ENCODE measurements around the gene CLDN20. TPM values are rescaled to one million over a fixed set of nuclear protein-coding genes. Genes with fewer than 3 reads are reported as not detected.
"Not testable (repeated sequence)": the region's sequence is repeated elsewhere in the genome, so short reads cannot be mapped to it uniquely, and the experiment has no call there.

The CLDN20 gene
- 1 to 10 TPM in 2 of 4 donors, under 1 TPM in 2; 0.38 to 2.7 (median 1.6) TPM for polyA plus RNA-seq (ENCODE audit: insufficient read length in 4 of 4)

- no peak for DNase-seq (ENCODE audit: low read depth in 4 of 4, low spot score in 2 of 4)
Measured at GRCh38 chr6:155263373-155264063, at the start of gene CLDN20. TSS of gene CLDN20 (plus strand) at chr6:155264013. CDS start at chr6:155275720, 11,707 bp downstream.

GRCh38 chr6:155215906-155216305, 47.9 kb upstream of the CLDN20 start:
- no peak for DNase-seq (ENCODE audit: low read depth in 4 of 4, low spot score in 2 of 4)

GRCh38 chr6:155216312-155217046, 47.3 kb upstream of the CLDN20 start:
- no peak for DNase-seq (ENCODE audit: low read depth in 4 of 4, low spot score in 2 of 4)

- not testable (repeated sequence) for DNase-seq (ENCODE audit: low read depth in 4 of 4, low spot score in 2 of 4)
Measured at GRCh38 chr6:155218711-155219110, 45.1 kb upstream of the CLDN20 start.

GRCh38 chr6:155219299-155219698, 44.5 kb upstream of the CLDN20 start:
- no peak for DNase-seq (ENCODE audit: low read depth in 4 of 4, low spot score in 2 of 4)

GRCh38 chr6:155219858-155220301, 43.9 kb upstream of the CLDN20 start:
- no peak for DNase-seq (ENCODE audit: low read depth in 4 of 4, low spot score in 2 of 4)

- no peak for DNase-seq (ENCODE audit: low read depth in 4 of 4, low spot score in 2 of 4)
Measured at GRCh38 chr6:155221086-155221485, 42.7 kb upstream of the CLDN20 start.

- no peak for DNase-seq (ENCODE audit: low read depth in 4 of 4, low spot score in 2 of 4)
Measured at GRCh38 chr6:155222506-155222905, 41.3 kb upstream of the CLDN20 start.

GRCh38 chr6:155223646-155224451, 40.0 kb upstream of the CLDN20 start:
- DNase-seq (ENCODE audit: low read depth in 4 of 4, low spot score in 2 of 4): no peak

- DNase-seq (ENCODE audit: low read depth in 4 of 4, low spot score in 2 of 4): no peak
Measured at GRCh38 chr6:155224618-155225017, 39.2 kb upstream of the CLDN20 start.

- DNase-seq (ENCODE audit: low read depth in 4 of 4, low spot score in 2 of 4): no peak
Measured at GRCh38 chr6:155227046-155227445, 36.8 kb upstream of the CLDN20 start.

- no peak for DNase-seq (ENCODE audit: low read depth in 4 of 4, low spot score in 2 of 4)
Measured at GRCh38 chr6:155228546-155229166, 35.2 kb upstream of the CLDN20 start.

GRCh38 chr6:155230975-155231374, 32.8 kb upstream of the CLDN20 start:
- DNase-seq (ENCODE audit: low read depth in 4 of 4, low spot score in 2 of 4): not testable (repeated sequence)

GRCh38 chr6:155232848-155233247, 31.0 kb upstream of the CLDN20 start:
- no peak for DNase-seq (ENCODE audit: low read depth in 4 of 4, low spot score in 2 of 4)

GRCh38 chr6:155234167-155234566, 29.6 kb upstream of the CLDN20 start:
- DNase-seq (ENCODE audit: low read depth in 4 of 4, low spot score in 2 of 4): no peak

- no peak for DNase-seq (ENCODE audit: low read depth in 4 of 4, low spot score in 2 of 4)
Measured at GRCh38 chr6:155234687-155235086, 29.1 kb upstream of the CLDN20 start.

- DNase-seq (ENCODE audit: low read depth in 4 of 4, low spot score in 2 of 4): no peak
Measured at GRCh38 chr6:155235087-155235486, 28.7 kb upstream of the CLDN20 start.

- DNase-seq (ENCODE audit: low read depth in 4 of 4, low spot score in 2 of 4): no peak
Measured at GRCh38 chr6:155237613-155238012, 26.2 kb upstream of the CLDN20 start.

- DNase-seq (ENCODE audit: low read depth in 4 of 4, low spot score in 2 of 4): no peak
Measured at GRCh38 chr6:155240905-155241600, 22.8 kb upstream of the CLDN20 start.

- no peak for DNase-seq (ENCODE audit: low read depth in 4 of 4, low spot score in 2 of 4)
Measured at GRCh38 chr6:155241966-155242365, 21.8 kb upstream of the CLDN20 start.

Measured in left renal cortex interstitium (tissue), 4 donors.